IPS-20b (cell line): ENCODE data around the gene TACR1.
A peak's percentile ranks its signal among the peaks of the same experiment; 100 is the strongest.
"Not testable (repeated sequence)": the region's sequence is repeated elsewhere in the genome, so short reads cannot be mapped to it uniquely, and the experiment has no call there.

Source experiments
- H3K27ac ChIP-seq: one replicate; pipeline ENCODE4 v1.5.1; 2013; ENCODE audit warnings: low read length
- H3K27me3 ChIP-seq: 2 replicates; pipeline ENCODE4 v1.6.1; 2013; ENCODE audit warnings: mild to moderate bottlenecking, low read length, inconsistent platforms; ENCODE audit not compliant: insufficient read depth
- H3K36me3 ChIP-seq: 2 replicates; pipeline ENCODE4 v1.6.1; 2013; ENCODE audit warnings: low read depth, mild to moderate bottlenecking, inconsistent platforms, low read length, moderate library complexity; ENCODE audit not compliant: insufficient read depth
- H3K4me1 ChIP-seq: 2 replicates; pipeline ENCODE4 v1.6.1; 2013; ENCODE audit warnings: mild to moderate bottlenecking, control low read depth, inconsistent platforms, low read length, moderate library complexity; ENCODE audit not compliant: insufficient read depth
- H3K4me3 ChIP-seq: 2 replicates; pipeline ENCODE4 v1.5.1; 2013; ENCODE audit warnings: mild to moderate bottlenecking, low read length, inconsistent platforms
- H3K9ac ChIP-seq: 2 replicates; pipeline ENCODE4 v1.6.1; 2013; ENCODE audit warnings: low read depth, mild to moderate bottlenecking, inconsistent platforms, low read length, moderate library complexity
- H3K9me3 ChIP-seq: 2 replicates; pipeline ENCODE4 v1.6.1; 2013; ENCODE audit warnings: mild to moderate bottlenecking, low read depth, low read length, inconsistent platforms; ENCODE audit not compliant: insufficient read depth

TACR1 gene

DNA sequence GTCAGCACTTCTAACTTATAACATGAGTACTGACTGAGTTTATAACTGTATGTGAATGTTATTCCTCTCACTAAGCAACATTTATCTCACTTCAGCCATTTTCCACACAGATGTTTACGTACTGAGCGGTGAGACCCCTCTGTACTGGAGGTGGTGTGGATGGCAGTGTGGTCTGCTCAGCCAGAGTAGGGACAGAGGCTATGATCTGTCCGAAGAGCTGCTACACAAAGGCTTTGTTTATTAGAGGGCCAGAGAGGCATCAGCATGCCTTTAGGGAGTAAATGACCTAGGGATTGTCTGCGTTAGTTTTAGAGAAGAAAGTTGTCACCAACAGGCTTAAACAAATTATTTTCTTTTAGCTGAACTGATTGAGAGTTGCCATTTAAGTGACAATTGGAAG lies 23.2 kb upstream of the TACR1 start:
- H3K9me3 ChIP-seq: peaks cover 6% of the 10 kb centered on the region; the same call in 1 of the 2 replicates
- no peak overlapping the region for H3K27ac ChIP-seq
- no peaks in the 10 kb centered on the region for H3K27me3 ChIP-seq
- H3K4me1 ChIP-seq: peaks cover 12% of the 10 kb centered on the region
- H3K4me3 ChIP-seq: no peak overlapping the region
- H3K9ac ChIP-seq: no peak overlapping the region
- H3K36me3 ChIP-seq: no peaks in the 10 kb centered on the region

DNA sequence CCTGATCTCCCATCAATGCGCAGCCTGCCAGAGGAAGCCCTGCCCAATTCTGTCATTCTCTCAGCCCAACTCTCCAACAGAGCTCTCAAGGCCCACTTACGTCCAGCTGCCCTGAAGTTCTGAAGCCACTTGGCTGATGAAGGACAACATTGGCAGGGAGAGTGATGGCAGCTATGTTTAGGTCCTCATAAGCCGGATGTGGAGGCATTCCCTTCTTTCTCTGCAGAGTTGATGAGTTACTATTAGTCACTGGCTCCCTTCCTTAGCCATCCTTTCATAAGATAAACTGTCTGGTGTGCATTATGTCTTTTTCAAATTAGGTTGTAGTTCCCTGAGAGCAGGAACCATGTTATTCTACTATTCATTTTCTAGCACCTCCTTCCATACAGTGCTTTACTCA lies 22.5 kb upstream of the TACR1 start:
- Histone ChIP-seq H3K9ac (no peak overlapping the region), H3K27ac (no peak overlapping the region), H3K27me3 (no peaks in the 10 kb centered on the region), H3K4me3 (no peak overlapping the region), H3K36me3 (no peaks in the 10 kb centered on the region), H3K4me1 (peaks cover 12% of the 10 kb centered on the region), H3K9me3 (peaks cover 6% of the 10 kb centered on the region; the same call in 1 of the 2 replicates)

DNA sequence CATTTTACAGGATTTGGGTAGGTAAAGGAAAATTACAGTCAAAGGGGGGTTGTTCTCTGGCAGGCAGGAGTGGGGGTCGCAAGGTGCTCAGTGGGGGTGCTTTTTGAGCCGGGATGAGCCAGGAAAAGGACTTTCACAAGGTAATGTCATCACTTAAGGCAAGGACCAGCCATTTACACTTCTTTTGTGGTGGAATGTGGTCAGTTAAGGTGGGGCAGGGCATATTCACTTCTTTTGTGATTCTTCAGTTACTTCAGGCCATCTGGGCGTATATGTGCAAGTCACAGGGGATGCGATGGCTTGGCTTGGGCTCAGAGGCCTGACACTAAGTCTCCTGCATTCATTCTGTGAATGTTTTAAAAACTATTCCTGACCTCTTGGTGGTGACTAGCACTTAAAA lies 19.9 kb upstream of the TACR1 start:
- Histone ChIP-seq H3K9ac (0 out of 2 replicates have a peak overlapping the region, but pooled peaks have one; percentile 69), H3K4me3 (peak overlapping the region; percentile 39), H3K27ac (peak overlapping the region; percentile 40), H3K4me1 (peaks cover 12% of the 10 kb centered on the region)
- H3K9me3 ChIP-seq, H3K27me3 ChIP-seq, H3K36me3 ChIP-seq: not testable (repeated sequence)

DNA sequence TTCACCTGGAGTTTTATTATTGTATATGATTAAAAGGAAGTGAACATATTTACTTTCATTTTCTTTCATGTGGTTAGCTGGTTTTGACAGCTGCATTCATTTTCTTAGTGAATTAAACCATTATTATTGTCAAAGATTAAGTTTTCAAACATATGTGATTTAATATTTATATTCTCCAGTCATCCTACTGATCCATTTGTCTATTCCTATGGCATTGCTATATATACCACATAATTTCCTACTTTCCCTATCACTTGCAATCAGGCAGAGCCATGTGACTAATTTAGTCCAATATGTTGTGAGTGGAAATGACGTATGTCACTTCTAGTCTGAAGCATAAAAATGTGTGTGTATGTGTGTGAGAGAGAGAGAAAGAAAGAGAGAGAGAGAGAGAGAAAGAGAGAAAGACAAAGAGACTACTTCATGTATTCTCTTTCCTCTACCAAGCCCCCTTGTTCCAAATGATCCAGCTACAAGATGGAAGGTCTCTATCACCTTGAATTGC lies 12.0 kb upstream of the TACR1 start:
- no peaks in the 10 kb centered on the region for H3K27me3 ChIP-seq
- no peak overlapping the region for H3K9ac ChIP-seq
- no peaks in the 10 kb centered on the region for H3K36me3 ChIP-seq
- no peaks in the 10 kb centered on the region for H3K9me3 ChIP-seq
- H3K4me3 ChIP-seq: no peak overlapping the region
- H3K27ac ChIP-seq: no peak overlapping the region
- H3K4me1 ChIP-seq: peaks cover 6% of the 10 kb centered on the region; the same call in 1 of the 2 replicates

DNA sequence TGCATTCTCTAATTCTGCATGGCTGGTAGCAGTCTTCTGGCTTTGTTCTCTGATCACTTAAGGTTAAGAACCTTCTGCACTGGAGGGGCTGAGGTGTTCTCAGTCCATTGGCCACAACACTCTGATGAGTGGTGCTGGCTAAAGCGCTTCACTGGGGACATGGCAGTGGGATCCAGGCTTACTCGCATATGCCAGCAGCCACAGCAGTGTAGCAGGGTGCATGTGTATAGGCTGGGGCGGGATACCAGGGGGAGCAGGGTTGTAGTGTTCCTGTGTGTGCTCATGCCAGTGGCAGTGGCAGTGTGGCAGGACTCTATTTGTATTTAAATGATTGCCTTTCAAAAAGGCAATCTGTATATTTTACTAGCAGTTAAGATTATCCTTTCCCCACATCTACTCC lies 11.1 kb upstream of the TACR1 start:
- Histone ChIP-seq H3K4me1 (peaks cover 6% of the 10 kb centered on the region; the same call in 1 of the 2 replicates), H3K27ac (no peak overlapping the region), H3K27me3 (no peaks in the 10 kb centered on the region), H3K9ac (no peak overlapping the region), H3K9me3 (no peaks in the 10 kb centered on the region), H3K4me3 (no peak overlapping the region), H3K36me3 (no peaks in the 10 kb centered on the region)

DNA sequence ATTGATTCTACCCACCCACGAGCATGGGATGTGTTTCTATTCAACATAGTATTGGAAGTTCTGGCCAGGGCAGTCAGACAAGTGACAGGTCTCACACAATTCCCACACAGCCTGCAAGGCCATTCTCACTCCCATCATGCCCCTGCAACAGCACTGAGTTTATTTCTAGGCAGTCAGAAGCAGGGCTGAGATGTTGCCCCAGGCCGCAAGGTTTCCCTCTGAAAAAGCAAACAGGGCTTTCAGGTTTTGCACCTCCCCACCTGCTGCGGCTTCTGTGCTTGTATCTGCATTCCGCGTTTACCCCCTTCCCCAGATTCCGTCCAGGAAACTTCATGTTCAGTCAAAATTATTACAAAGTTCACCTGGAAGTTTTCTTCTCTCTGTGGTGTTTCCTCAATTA lies 9.4 kb upstream of the TACR1 start:
- H3K4me3 ChIP-seq: no peak overlapping the region
- no peaks in the 10 kb centered on the region for H3K36me3 ChIP-seq
- no peaks in the 10 kb centered on the region for H3K9me3 ChIP-seq
- no peak overlapping the region for H3K9ac ChIP-seq
- H3K27me3 ChIP-seq: no peaks in the 10 kb centered on the region
- no peak overlapping the region for H3K27ac ChIP-seq
- H3K4me1 ChIP-seq: peaks cover 6% of the 10 kb centered on the region; the same call in 1 of the 2 replicates

DNA sequence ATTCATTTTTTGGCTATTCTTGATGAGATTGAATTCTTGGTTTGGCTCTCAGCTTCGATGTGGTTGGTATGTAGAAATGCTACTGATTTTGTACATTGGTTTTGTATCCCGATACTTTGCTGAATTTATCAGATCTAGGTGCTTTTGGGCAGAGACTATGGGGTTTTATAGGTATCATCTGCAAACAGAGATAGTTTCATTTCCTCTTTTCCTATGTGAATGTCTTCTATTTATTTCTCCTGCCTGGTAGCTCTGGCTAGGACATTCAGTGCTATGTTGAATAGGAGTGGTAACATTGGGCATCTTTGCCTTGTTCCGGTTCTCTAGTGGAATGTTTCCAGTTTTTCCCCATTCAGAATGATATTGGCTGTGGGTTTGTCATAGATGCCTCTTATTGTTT lies 5.5 kb upstream of the TACR1 start:
- Histone ChIP-seq H3K4me3 (no peak overlapping the region), H3K27ac (no peak overlapping the region), H3K27me3 (peaks cover 29% of the 10 kb centered on the region), H3K9ac (no peak overlapping the region), H3K36me3 (no peaks in the 10 kb centered on the region), H3K4me1 (peaks cover 2% of the 10 kb centered on the region; the same call in 1 of the 2 replicates), H3K9me3 (no peaks in the 10 kb centered on the region)

DNA sequence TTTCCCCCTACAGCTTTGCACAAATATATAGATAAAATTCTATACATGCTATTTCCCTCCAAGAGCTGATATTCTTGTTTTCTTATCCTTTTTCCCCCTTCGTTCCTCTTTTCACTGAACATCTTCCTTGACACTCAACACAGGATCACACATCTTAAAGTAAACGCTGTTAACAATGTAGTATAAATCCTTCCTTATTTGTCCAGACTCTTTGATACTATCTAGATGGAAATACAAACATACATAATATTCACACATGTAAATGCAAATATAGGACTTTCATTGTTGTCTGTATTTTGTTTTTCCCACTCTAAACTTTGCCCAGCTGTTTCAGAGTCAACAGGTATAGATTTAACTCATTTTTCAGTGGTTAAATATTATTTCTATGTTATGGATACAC lies 3.0 kb upstream of the TACR1 start:
- H3K27me3 ChIP-seq: peaks cover 54% of the 10 kb centered on the region
- H3K9me3 ChIP-seq: no peaks in the 10 kb centered on the region
- peaks cover 6% of the 10 kb centered on the region; the same call in 1 of the 2 replicates for H3K4me1 ChIP-seq
- H3K4me3 ChIP-seq: no peak overlapping the region
- no peak overlapping the region for H3K27ac ChIP-seq
- H3K9ac ChIP-seq: no peak overlapping the region
- H3K36me3 ChIP-seq: no peaks in the 10 kb centered on the region

DNA sequence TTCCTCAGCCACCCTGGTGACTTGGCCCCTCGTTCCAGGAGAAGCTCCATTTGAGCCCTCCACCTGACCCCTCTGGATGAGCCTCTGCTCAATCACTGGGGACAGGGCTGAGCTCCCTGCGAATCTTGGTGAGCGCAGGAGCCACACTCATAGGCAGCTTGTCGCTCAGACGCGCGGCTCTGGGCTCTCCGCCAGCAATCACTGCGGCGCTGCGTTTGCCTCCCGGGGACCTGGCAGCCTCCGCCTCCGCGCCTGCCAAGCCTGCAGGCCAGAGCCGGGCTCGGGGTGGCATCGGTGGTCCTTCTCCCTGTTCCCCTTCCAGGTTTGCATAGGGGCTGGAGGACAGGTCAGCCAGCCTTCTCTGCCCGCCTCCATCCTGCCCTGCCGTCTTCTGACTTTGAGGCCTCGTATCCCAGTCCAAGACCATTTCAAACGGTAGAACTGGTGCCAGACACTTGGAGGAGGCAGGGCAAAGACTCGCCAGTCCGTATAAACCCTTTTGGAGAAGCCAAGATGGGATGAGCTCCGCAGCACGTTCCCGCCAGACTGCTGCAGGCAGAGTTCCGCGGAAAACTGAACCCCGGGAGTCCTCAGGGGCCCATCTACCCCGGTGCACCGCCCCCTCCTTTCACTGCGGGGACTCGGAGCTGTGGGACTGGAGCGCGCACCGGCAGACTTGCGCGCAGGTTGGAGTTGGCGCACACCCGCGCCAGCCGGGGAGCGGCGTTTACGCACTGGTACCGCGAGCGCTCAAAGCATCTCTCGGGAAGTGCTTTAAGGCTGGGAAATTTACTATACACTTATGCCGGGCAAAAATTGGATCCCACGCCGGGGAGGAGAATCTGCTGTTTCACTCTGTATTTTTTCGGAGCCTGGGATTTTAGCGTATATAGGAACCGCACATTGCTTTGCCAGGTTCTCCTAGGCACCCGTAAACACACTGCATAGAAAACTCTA lies 1.1 kb upstream of the TACR1 start:
- Histone ChIP-seq H3K27ac (no peak overlapping the region), H3K4me3 (peak overlapping the region; percentile 79), H3K4me1 (peaks cover 12% of the 10 kb centered on the region; the same call in 1 of the 2 replicates), H3K9me3 (no peaks in the 10 kb centered on the region), H3K27me3 (peaks cover 72% of the 10 kb centered on the region), H3K9ac (peak overlapping the region; percentile 48; the same call in 1 of the 2 replicates), H3K36me3 (no peaks in the 10 kb centered on the region)

DNA sequence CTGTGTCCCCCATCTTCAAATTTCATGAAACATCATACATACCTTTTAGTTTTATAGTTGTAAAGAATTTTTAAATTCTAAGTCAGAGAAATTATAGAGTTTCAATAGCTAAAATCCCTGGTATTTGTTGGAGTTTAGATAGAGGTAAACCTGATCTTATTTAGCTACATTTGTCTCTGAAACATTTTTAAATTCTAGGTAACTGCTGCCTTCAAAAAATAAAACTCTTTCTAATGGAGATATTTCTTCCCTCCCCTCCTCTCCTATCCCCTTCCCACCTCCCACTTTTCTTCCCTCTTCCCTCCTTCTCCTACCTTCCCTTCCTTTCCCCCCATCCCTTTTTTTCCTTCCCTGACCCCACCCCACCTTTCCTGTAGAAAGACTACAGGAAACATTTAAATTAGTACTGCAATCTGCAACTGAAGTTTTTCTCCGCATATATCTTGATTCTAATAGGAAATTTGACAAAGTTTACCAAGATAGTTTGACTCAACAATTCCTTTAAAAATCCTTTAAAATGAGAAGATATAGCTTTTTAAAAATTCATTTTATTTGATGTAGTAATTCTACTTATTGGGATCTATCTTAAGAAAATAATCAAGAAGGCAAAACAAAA lies 4.1 kb downstream of the TACR1 start:
- Histone ChIP-seq H3K36me3 (no peaks in the 10 kb centered on the region), H3K9ac (no peak overlapping the region), H3K4me3 (no peak overlapping the region), H3K27me3 (peaks cover 46% of the 10 kb centered on the region), H3K4me1 (peaks cover 12% of the 10 kb centered on the region; the same call in 1 of the 2 replicates), H3K9me3 (no peaks in the 10 kb centered on the region), H3K27ac (no peak overlapping the region)

DNA sequence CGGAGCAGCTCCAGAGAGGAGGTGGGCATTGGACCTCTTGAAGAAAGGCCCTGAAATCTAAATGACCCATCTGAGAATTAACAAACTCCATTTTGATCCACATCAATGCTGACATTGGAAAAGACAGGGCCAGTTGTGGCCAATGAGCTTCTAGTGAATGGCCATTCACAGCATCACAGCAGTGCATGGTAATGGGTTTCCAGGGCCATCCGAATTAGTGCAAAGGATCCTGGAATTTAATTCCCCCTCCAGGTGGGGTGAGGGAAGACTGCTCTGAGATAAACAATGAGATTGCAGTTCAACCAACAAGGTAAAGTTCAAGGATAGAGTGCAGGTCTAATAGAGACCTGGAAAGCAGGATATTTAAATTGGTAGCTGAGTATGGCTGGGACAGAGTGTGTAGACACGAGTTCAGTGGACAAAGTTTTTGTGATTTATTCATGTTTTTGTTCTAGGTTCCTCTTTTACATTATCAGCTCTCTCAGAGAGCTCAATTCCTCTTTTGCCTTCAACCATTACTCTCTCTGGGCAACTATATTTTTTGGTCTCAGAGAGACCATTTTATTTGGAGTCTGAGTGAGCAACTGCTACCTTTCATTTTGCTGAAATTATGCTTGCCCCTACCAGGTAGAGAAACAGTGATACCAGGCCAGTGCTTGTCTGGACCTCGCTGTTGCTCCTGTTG lies 5.0 kb downstream of the TACR1 start:
- no peak overlapping the region for H3K9ac ChIP-seq
- H3K36me3 ChIP-seq: no peaks in the 10 kb centered on the region
- H3K27ac ChIP-seq: no peak overlapping the region
- no peaks in the 10 kb centered on the region for H3K9me3 ChIP-seq
- no peak overlapping the region for H3K4me3 ChIP-seq
- peaks cover 12% of the 10 kb centered on the region; the same call in 1 of the 2 replicates for H3K4me1 ChIP-seq
- H3K27me3 ChIP-seq: peaks cover 37% of the 10 kb centered on the region
